ENCODE results near the gene RGPD3.

DNA sequence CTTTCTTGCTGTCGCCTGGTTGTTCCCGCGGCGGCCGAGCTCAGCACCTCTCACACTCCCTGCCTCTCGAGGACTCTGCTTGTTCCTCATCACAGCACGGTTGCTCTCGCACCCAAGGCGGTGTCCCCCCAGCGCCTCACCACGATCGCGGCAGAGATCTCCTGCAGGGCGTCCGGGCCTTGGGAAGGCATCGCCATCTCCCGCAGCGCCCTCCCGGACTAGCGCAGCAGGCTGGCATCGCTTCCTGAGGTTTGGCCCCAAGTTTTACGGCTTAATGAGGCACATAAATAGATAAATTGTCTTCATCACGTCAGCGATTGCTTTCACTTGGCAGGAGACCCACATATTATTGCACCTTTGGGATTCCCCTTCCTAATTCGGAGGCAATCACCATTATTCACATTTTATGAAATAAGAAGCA lies 125.4 kb downstream of the RGPD3 start:
- no peak for TF ChIP-seq CTCF (conservative IDR thresholded peaks at IDR 0.05 in 1 of 2, IDR thresholded peaks at IDR 0.05 in 1 of 2; ENCODE audit: extremely low read depth in 1 of 2, insufficient read depth in 1 of 2, low read depth in 1 of 2, low read length in 2 of 2)
- no peak for TF ChIP-seq EZH2 (IDR thresholded peaks at IDR 0.05; ENCODE audit: borderline replicate concordance, low read length)
